HepG2 (cell line): Measurements from ENCODE around the gene DRC7. TPM values are rescaled to one million over a fixed set of nuclear protein-coding genes. Genes with fewer than 3 reads are reported as not detected.

ENCODE experiments used
- ADNP ChIP-seq: sonication (generic); formaldehyde crosslinking; IDR thresholded peaks from 2 replicates; pipeline ENCODE4 v1.4.0; 2020; ENCODE audit warnings: missing genetic modification reagents
- BCL6 ChIP-seq: IDR thresholded peaks from 2 replicates; pipeline ENCODE4 v1.6.1; 2016; ENCODE audit warnings: missing genetic modification reagents, missing compliant biosample characterization
- DMAP1 ChIP-seq: IDR thresholded peaks from 2 replicates; pipeline ENCODE4 v1.6.1; 2016
- DR1 ChIP-seq: sonication (generic); formaldehyde crosslinking; IDR thresholded peaks from 2 replicates; pipeline ENCODE4 v1.8.0; 2021; ENCODE audit warnings: mild to moderate bottlenecking, missing genetic modification reagents, inconsistent platforms
- GABPA ChIP-seq, 2 experiments: IDR thresholded peaks; 2 replicates each; pipeline ENCODE4 v1.6.1; 2011 to 2016; ENCODE audit warnings: low read depth in 2 of 2, low read length in 1 of 2, missing biosample characterization in 1 of 2, missing genetic modification characterization in 1 of 2
- GFI1 ChIP-seq: sonication (generic); formaldehyde crosslinking; IDR thresholded peaks from 2 replicates; pipeline ENCODE4 v1.5.0; 2020; ENCODE audit warnings: missing genetic modification reagents, mild to moderate bottlenecking, borderline replicate concordance
- HMGA1 ChIP-seq: sonication (generic); formaldehyde crosslinking; conservative IDR thresholded peaks from 2 replicates; pipeline ENCODE4 v1.4.0; 2020; ENCODE audit warnings: missing genetic modification reagents
- HNF1B ChIP-seq: sonication (generic); formaldehyde crosslinking; IDR thresholded peaks from 2 replicates; pipeline ENCODE4 v1.5.1; 2020; ENCODE audit warnings: mild to moderate bottlenecking, moderate library complexity, missing genetic modification reagents
- IKZF5 ChIP-seq: IDR thresholded peaks from 2 replicates; pipeline ENCODE4 v1.6.1; 2018; ENCODE audit warnings: missing genetic modification reagents, mild to moderate bottlenecking, missing compliant biosample characterization
- NFE2L2 ChIP-seq: fragments of 150-350 bp; IDR thresholded peaks from 2 replicates; pipeline ENCODE4 v1.6.1; 2014; ENCODE audit warnings: low read length
- NFIC ChIP-seq: IDR thresholded peaks from 2 replicates; pipeline ENCODE4 v1.6.1; 2012; ENCODE audit warnings: mild to moderate bottlenecking, low read length, inconsistent platforms
- NFRKB ChIP-seq: fragments of 450-650 bp; IDR thresholded peaks from 2 replicates; pipeline ENCODE4 v1.6.1; 2017
- PHF20 ChIP-seq: sonication (generic); formaldehyde crosslinking; IDR thresholded peaks from 2 replicates; pipeline ENCODE4 v1.5.0; 2020; ENCODE audit warnings: mild to moderate bottlenecking, missing genetic modification reagents
- RORA ChIP-seq: sonication (generic); formaldehyde crosslinking; IDR thresholded peaks from 2 replicates; pipeline ENCODE4 v1.5.0; 2020; ENCODE audit warnings: mild to moderate bottlenecking, missing genetic modification reagents, moderate library complexity
- SP140L ChIP-seq: sonication (generic); formaldehyde crosslinking; IDR thresholded peaks from 2 replicates; pipeline ENCODE4 v1.4.0; 2020; ENCODE audit warnings: missing genetic modification reagents, borderline replicate concordance
- SRSF4 ChIP-seq: fragments of 200-400 bp; formaldehyde crosslinking; IDR thresholded peaks from one replicate; pipeline ENCODE4 v1.6.1; 2018; ENCODE audit warnings: mild to moderate bottlenecking, low read depth, low read length, moderate library complexity; ENCODE audit not compliant: poor library complexity, severe bottlenecking
- SSRP1 ChIP-seq: IDR thresholded peaks from 2 replicates; pipeline ENCODE4 v1.6.1; 2016; ENCODE audit warnings: control low read depth
- ZNF136 ChIP-seq: sonication (generic); formaldehyde crosslinking; IDR thresholded peaks from 2 replicates; pipeline ENCODE4 v1.8.1; 2022; ENCODE audit warnings: low read depth, mild to moderate bottlenecking, moderate library complexity, missing genetic modification reagents
- ZNF414 ChIP-seq: sonication (generic); formaldehyde crosslinking; IDR thresholded peaks from 2 replicates; pipeline ENCODE4 v1.5.0; 2020; ENCODE audit warnings: missing genetic modification reagents
- ZNF441 ChIP-seq: sonication (generic); formaldehyde crosslinking; IDR thresholded peaks from 2 replicates; pipeline ENCODE4 v1.7.0; 2021; ENCODE audit warnings: missing genetic modification reagents, borderline replicate concordance
- ZNF530 ChIP-seq: sonication (generic); formaldehyde crosslinking; IDR thresholded peaks from 2 replicates; pipeline ENCODE4 v1.5.0; 2020; ENCODE audit warnings: low read depth, mild to moderate bottlenecking, missing genetic modification reagents
- ZNF570 ChIP-seq: sonication (generic); formaldehyde crosslinking; IDR thresholded peaks from 2 replicates; pipeline ENCODE4 v1.4.0; 2020; ENCODE audit warnings: mild to moderate bottlenecking, missing genetic modification reagents, borderline replicate concordance
- ZNF576 ChIP-seq: sonication (generic); formaldehyde crosslinking; IDR thresholded peaks from 2 replicates; pipeline ENCODE4 v1.4.0; 2020; ENCODE audit warnings: mild to moderate bottlenecking, missing genetic modification reagents
- ZNF761 ChIP-seq: sonication (generic); formaldehyde crosslinking; conservative IDR thresholded peaks from 2 replicates; pipeline ENCODE4 v1.4.0; 2020; ENCODE audit warnings: mild to moderate bottlenecking, missing genetic modification reagents
- ZNF775 ChIP-seq: sonication (generic); formaldehyde crosslinking; IDR thresholded peaks from 2 replicates; pipeline ENCODE4 v1.4.0; 2020; ENCODE audit warnings: missing genetic modification reagents, mild to moderate bottlenecking, moderate library complexity, borderline replicate concordance
- polyA plus RNA-seq, 8 experiments: library from polyadenylated mRNA; depleted of rRNA in 3 of 8; stranded (reverse) in 7 of 8; unstranded in 1 of 8; fragments of >200 nt; fragmentation: Illumina TruSeq in 4 of 8; extraction: Trizol in 4 of 8; gene quantifications; 2 replicates each; pipeline versions ENCODE4 v1.2.1 to v1.2.3, GENCODE V29; 2011 to 2016; ENCODE audit warnings: low read depth in 4 of 8, missing spikeins in 1 of 8, mixed read lengths in 1 of 8; ENCODE audit not compliant: insufficient read depth in 1 of 8
- total RNA-seq, 5 experiments: library from RNA; depleted of rRNA; stranded (reverse); fragments of >200 nt; fragmentation: Illumina TruSeq; extraction: Trizol; gene quantifications; 2 replicates each; pipeline ENCODE4 v1.2.3, GENCODE V29; 2016; ENCODE audit warnings: low read depth in 1 of 5

Gene DRC7
- total and polyA plus RNA-seq, 2 of the 13 experiments (the other 11 are each of a cell fraction or from before 2014, with no cell fraction given): 2.7 to 3.4 TPM

GRCh38 chr16:57688987-57689761, 5.4 kb upstream of the DRC7 start (continued):
- TF ChIP-seq PHF20: no peak
- TF ChIP-seq DR1 (CRISPR knock-in tag): no peak
- TF ChIP-seq RORA: no peak
- no peak for TF ChIP-seq IKZF5 (CRISPR knock-in tag)
- TF ChIP-seq NFIC: no peak
- no peak for TF ChIP-seq NFE2L2
- TF ChIP-seq BCL6 (CRISPR knock-in tag): no peak
- TF ChIP-seq GFI1 (CRISPR knock-in tag): no peak
- TF ChIP-seq ADNP (CRISPR knock-in tag): no peak
- no peak for TF ChIP-seq HMGA1
- TF ChIP-seq GABPA (IDR thresholded peaks at IDR 0.05; ENCODE audit: low read depth, low read length): no peak
- no peak for TF ChIP-seq GABPA (CRISPR knock-in tag; IDR thresholded peaks at IDR 0.05; ENCODE audit: low read depth)
- TF ChIP-seq SP140L (CRISPR knock-in tag): no peak
- TF ChIP-seq ZNF414 (CRISPR knock-in tag): no peak
- TF ChIP-seq SSRP1 (CRISPR knock-in tag): no peak
- TF ChIP-seq ZNF136 (CRISPR knock-in tag): no peak
- 0 out of 2 replicates have a peak, but pooled peaks have one; percentile 30 for TF ChIP-seq ZNF761
- no peak for TF ChIP-seq ZNF530 (CRISPR knock-in tag)
- TF ChIP-seq ZNF441 (CRISPR knock-in tag): no peak
- no peak for TF ChIP-seq ZNF775 (CRISPR knock-in tag)
- no peak; the same call in 1 of the 2 replicates for TF ChIP-seq DMAP1 (CRISPR knock-in tag)
- TF ChIP-seq NFRKB: no peak
- no peak for TF ChIP-seq ZNF570 (CRISPR knock-in tag)
- TF ChIP-seq HNF1B (CRISPR knock-in tag): 0 out of 2 replicates have a peak, but pooled peaks have one; percentile 21
- TF ChIP-seq ZNF576 (CRISPR knock-in tag): no peak
- TF ChIP-seq SRSF4: no peak
